B cell (primary cell): ENCODE results near the gene KATNAL1. TPM values are rescaled to one million over a fixed set of nuclear protein-coding genes. Genes with fewer than 3 reads are reported as not detected.

Source experiments
- ATAC-seq: fragments of 200-7000 bp; cut with Tn5 transposase; one replicate; pipeline ENCODE4 v1.10.0; 2021; ENCODE audit warnings: low read depth, mild to moderate bottlenecking, moderate number of reproducible peaks, moderate library complexity
- CTCF ChIA-PET: fragments of 350-600 bp; sonication (Branson Sonifier 250); formaldehyde crosslinking; loops from one replicate; lab custom pipeline; 2021; ENCODE audit warnings: antibody characterized with exemption, inconsistent platforms; lab: Charles Lee
- POLR2A ChIA-PET: fragments of 350-600 bp; sonication (Branson Sonifier 250); formaldehyde crosslinking; loops from one replicate; lab custom pipeline; 2021; ENCODE audit warnings: antibody characterized with exemption; lab: Charles Lee
- DNase-seq: peaks from one replicate; pipeline ENCODE4 v3.0.0; 2013
- H2AFZ ChIP-seq: 2 replicates; pipeline ENCODE4 v1.6.1; 2012; ENCODE audit warnings: mild to moderate bottlenecking, low read depth, low read length; ENCODE audit not compliant: insufficient read depth, poor library complexity, severe bottlenecking
- H3K27ac ChIP-seq, 2 donors: 1 replicate in 1 of 2; 2 replicates in 1 of 2; pipeline ENCODE4 v1.5.1; 2012 to 2013; ENCODE audit warnings: low read length in 2 of 2, mild to moderate bottlenecking in 2 of 2, moderate library complexity in 1 of 2
- H3K27me3 ChIP-seq, 4 experiments: fragments of 200-600 bp in 1 of 4; sonication (generic) in 1 of 4; replicated peaks in 1 of 4; 1 replicate in 2 of 4; 2 replicates in 2 of 4; pipeline versions ENCODE4 v1.6.1 to v1.7.0; 2013 to 2016; ENCODE audit warnings: low read length in 3 of 4, mild to moderate bottlenecking in 2 of 4, mixed read lengths in 1 of 4, moderate library complexity in 1 of 4; ENCODE audit not compliant: insufficient read depth in 4 of 4, control insufficient read depth in 3 of 4; ENCODE audit errors: control extremely low read depth in 1 of 4
- H3K36me3 ChIP-seq, 2 experiments: replicated peaks in 1 of 2; 1 replicate in 1 of 2; 2 replicates in 1 of 2; pipeline versions ENCODE4 v1.6.1 to v1.7.1; 2013; ENCODE audit warnings: low read length in 1 of 2; ENCODE audit not compliant: insufficient read depth in 2 of 2, control insufficient read depth in 1 of 2; ENCODE audit errors: control extremely low read depth in 1 of 2, extremely low read depth in 1 of 2
- H3K4me1 ChIP-seq, 2 donors: fragments of 200-600 bp in 1 of 2; sonication (generic) in 1 of 2; 1 replicate in 1 of 2; 2 replicates in 1 of 2; pipeline versions ENCODE4 v1.5.1 to v1.6.1; 2013 to 2017; ENCODE audit warnings: low read length in 2 of 2; ENCODE audit not compliant: control insufficient read depth in 2 of 2, insufficient read depth in 2 of 2
- H3K4me2 ChIP-seq: replicated peaks from 2 replicates; pipeline ENCODE3; 2012; ENCODE audit warnings: mild to moderate bottlenecking, low read depth, low read length; ENCODE audit not compliant: poor library complexity, severe bottlenecking
- H3K4me3 ChIP-seq, 5 experiments: fragments of 200-600 bp in 1 of 5; sonication (generic) in 1 of 5; 1 replicate in 3 of 5; 2 replicates in 2 of 5; pipeline versions ENCODE4 v1.5.1 to v1.7.0; 2011 to 2016; ENCODE audit warnings: low read length in 4 of 5, mild to moderate bottlenecking in 4 of 5, low read depth in 2 of 5, control low read depth in 1 of 5, moderate library complexity in 1 of 5; ENCODE audit not compliant: insufficient read depth in 1 of 5; ENCODE audit errors: control extremely low read depth in 1 of 5, extremely low read depth in 1 of 5
- H3K79me2 ChIP-seq: fragments of 200-600 bp; sonication (generic); one replicate; pipeline ENCODE4 v1.6.0; 2016; ENCODE audit warnings: low read length; ENCODE audit not compliant: control insufficient read depth, insufficient read depth
- H3K9ac ChIP-seq: fragments of 200-600 bp; sonication (generic); 2 replicates; pipeline ENCODE4 v1.6.1; 2017; ENCODE audit warnings: mild to moderate bottlenecking, low read length, moderate library complexity
- H3K9me3 ChIP-seq, 3 donors: one replicate each; pipeline versions ENCODE4 v1.6.1 to v1.7.1; 2013; ENCODE audit warnings: low read length in 2 of 3; ENCODE audit not compliant: control insufficient read depth in 2 of 3, insufficient read depth in 1 of 3; ENCODE audit errors: control extremely low read depth in 1 of 3
- H4K20me1 ChIP-seq: 2 replicates; pipeline ENCODE4 v1.6.0; 2012; ENCODE audit warnings: mild to moderate bottlenecking, low read length; ENCODE audit not compliant: insufficient read depth, control insufficient read depth, poor library complexity, severe bottlenecking
- H3K27ac Mint-ChIP-seq: one replicate; pipeline ENCODE4 v1.8.0; 2021; ENCODE audit warnings: mixed read lengths
- H3K27me3 Mint-ChIP-seq: one replicate; pipeline ENCODE4 v1.8.0; 2021; ENCODE audit warnings: mixed read lengths
- H3K4me1 Mint-ChIP-seq: one replicate; pipeline ENCODE4 v1.8.0; 2021; ENCODE audit warnings: mixed read lengths
- H3K4me3 Mint-ChIP-seq: one replicate; pipeline ENCODE4 v1.8.0; 2021; ENCODE audit warnings: mixed read lengths
- H3K9me3 Mint-ChIP-seq: one replicate; pipeline ENCODE4 v1.8.0; 2022; ENCODE audit warnings: mixed read lengths; ENCODE audit not compliant: insufficient read depth
- CTCF ChIP-seq: fragments of 200-600 bp; IDR thresholded peaks from one replicate; pipeline ENCODE4 v1.8.0; 2022; ENCODE audit warnings: antibody characterized with exemption, mild to moderate bottlenecking
- EZH2 ChIP-seq: IDR thresholded peaks from 2 replicates; pipeline ENCODE4 v1.6.1; 2012; ENCODE audit warnings: borderline replicate concordance, low read depth, mild to moderate bottlenecking, moderate library complexity, low read length; ENCODE audit not compliant: insufficient read depth, poor library complexity, severe bottlenecking
- WGBS: methylation state at CpG from one replicate; pipeline ENCODE4 v1.1.5; 2013; ENCODE audit warnings: missing lambda C conversion rate; ENCODE audit not compliant: insufficient coverage; 5-methylcytosine and 5-hydroxymethylcytosine counted together
- intact Hi-C: fragments of 100-400 bp; cut with micrococcal nuclease; formaldehyde crosslinking; loops from one replicate; pipeline ENCODE4 v1.10.0; 2022
- polyA plus RNA-seq: library from polyadenylated mRNA; depleted of rRNA; stranded (reverse); fragments of >200 nt; gene quantifications from 2 replicates; pipeline ENCODE4 v1.2.3, GENCODE V29; 2012
- total RNA-seq, 2 donors: library from RNA; stranded (reverse); fragments of 120-200 nt in 1 of 2; gene quantifications; 1 replicate in 1 of 2; 2 replicates in 1 of 2; pipeline versions ENCODE4 v1.2.3 to v1.2.4, GENCODE V29; 2013 to 2022

Gene KATNAL1
- total and polyA plus RNA-seq, 2 donors (not counting 1 experiment from before 2014, with no cell fraction given): 2.7 to 21.9 TPM

GRCh38 chr13:30329009-30329585 lies 21.7 kb upstream of the KATNAL1 start:
- TF ChIP-seq CTCF (no peak), EZH2 (no peak)
- ChIA-PET POLR2A (no interaction called here), CTCF (interaction anchor here (0.7 to 0.9 kb wide), 2 partner anchors 26 to 168 kb away, joined by 3 to 4 read pairs; no protein-coding TSS in a partner anchor)
- DNase-seq (no peak), ATAC-seq (no peak)
- Histone ChIP-seq H4K20me1 (no peaks in the 10 kb centered on the region), H2AFZ (no peak overlapping the region), H3K9ac (no peak overlapping the region), H3K9me3 (no peaks in the 10 kb centered on the region), H3K36me3 (no peaks in the 10 kb centered on the region), H3K4me3 (no peak overlapping the region), H3K27me3 (no peaks in the 10 kb centered on the region), H3K4me1 (peaks cover 22 to 25% of the 10 kb centered on the region in 2 donors), H3K4me2 (no peak overlapping the region), H3K27ac (no peak overlapping the region), H3K79me2 (no peaks in the 10 kb centered on the region)
- Mint-ChIP-seq H3K4me3 (no peak overlapping the region), H3K27ac (no peak overlapping the region), H3K9me3 (no peaks in the 10 kb centered on the region), H3K27me3 (no peaks in the 10 kb centered on the region), H3K4me1 (peaks cover 42% of the 10 kb centered on the region)
- intact Hi-C loops: no loop called here
- WGBS: 83% methylated on average over 2 of the region's 2 CpGs

DNA sequence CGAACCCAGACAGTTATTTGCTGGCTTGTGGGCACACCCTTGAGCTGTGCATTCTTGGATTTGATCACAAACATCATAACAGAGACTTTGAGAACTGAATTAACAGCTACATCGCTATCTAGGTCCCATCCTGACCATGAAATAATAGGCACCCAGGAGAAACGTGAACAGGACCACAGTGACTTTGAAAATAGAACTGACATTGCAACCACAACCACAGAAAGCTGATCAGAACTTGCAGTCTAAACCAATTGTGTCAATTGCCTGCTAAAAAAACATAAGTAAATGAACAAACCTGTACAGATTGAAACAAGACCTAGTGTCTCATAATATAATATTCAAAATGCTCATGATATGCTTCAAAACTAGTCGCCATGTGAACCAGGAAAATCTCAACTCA lies 18.3 kb upstream of the KATNAL1 start:
- intact Hi-C loops: no loop called here
- POLR2A ChIA-PET: no interaction called here
- Mint-ChIP-seq H3K27ac (no peak overlapping the region), H3K4me1 (peaks cover 15% of the 10 kb centered on the region), H3K4me3 (no peak overlapping the region), H3K27me3 (no peaks in the 10 kb centered on the region), H3K9me3 (no peaks in the 10 kb centered on the region)
- Histone ChIP-seq H2AFZ (no peak overlapping the region), H3K27me3 (no peaks in the 10 kb centered on the region), H4K20me1 (no peaks in the 10 kb centered on the region), H3K36me3 (no peaks in the 10 kb centered on the region), H3K4me2 (no peak overlapping the region), H3K4me3 (no peak overlapping the region), H3K27ac (no peak overlapping the region), H3K79me2 (no peaks in the 10 kb centered on the region), H3K4me1 (peaks cover 0 to 4% of the 10 kb centered on the region in 2 donors), H3K9me3 (no peaks in the 10 kb centered on the region), H3K9ac (no peak overlapping the region)
- TF ChIP-seq CTCF: no peak
- no peak for TF ChIP-seq EZH2
- ATAC-seq: no peak
- CTCF ChIA-PET: interaction anchor here (0.7 kb wide), 1 partner anchor 20 kb away, joined by 3 read pairs; no protein-coding TSS in a partner anchor
- no peak for DNase-seq
- 84% methylated on average over 2 of the region's 4 CpGs for WGBS
